Measurements from ENCODE around the gene HIPK2. TPM values are rescaled to one million over a fixed set of nuclear protein-coding genes. Genes with fewer than 3 reads are reported as not detected.
A peak's percentile ranks its signal among the peaks of the same experiment; 100 is the strongest.

The HIPK2 gene
- total and polyA plus RNA-seq, 8 donors: 3.4 to 103 (median 38.6) TPM

- H3K27ac ChIP-seq: no peak overlapping the region
- no peaks in the 10 kb centered on the region for H3K4me1 ChIP-seq
- no peak for TF ChIP-seq EP300 (IDR thresholded peaks at IDR 0.05)
- WGBS, 5 donors: 90 to 95% (median 92%) methylated on average over 3 of the region's 3 CpGs
- H3K9me3 ChIP-seq: no peaks in the 10 kb centered on the region
- no peak overlapping the region for H3K4me3 ChIP-seq
- DNase-seq: no peak
- H3K27me3 ChIP-seq: no peaks in the 10 kb centered on the region
- peaks cover 55 to 100% (median 98%) of the 10 kb centered on the region in 4 donors for H3K36me3 ChIP-seq
- intact Hi-C loops (cut with DNase I; ENCODE audit: low total_unique reads): no loop called here
Measured at GRCh38 chr7:139586286-139586685, 191.5 kb downstream of the HIPK2 start.

- intact Hi-C loops (cut with DNase I; ENCODE audit: low total_unique reads): no loop called here
- H3K4me1 ChIP-seq: no peaks in the 10 kb centered on the region
- H3K27ac ChIP-seq: no peak overlapping the region
- no peak overlapping the region for H3K4me3 ChIP-seq
- 67 to 84% (median 76%) methylated on average over 4 to 5 of the region's 5 CpGs for WGBS, 5 donors
- H3K27me3 ChIP-seq: no peaks in the 10 kb centered on the region
- TF ChIP-seq CTCF (IDR thresholded peaks at IDR 0.05) (no peak), EP300 (IDR thresholded peaks at IDR 0.05) (no peak), POLR2A (IDR thresholded peaks at IDR 0.05) (no peak), POLR2AphosphoS5 (IDR thresholded peaks at IDR 0.05) (no peak)
- DNase-seq: peak in 1 of 2 donors; percentile 22
- no peaks in the 10 kb centered on the region for H3K9me3 ChIP-seq
- H3K36me3 ChIP-seq: peaks cover 64 to 100% (median 98%) of the 10 kb centered on the region in 4 donors
Measured at GRCh38 chr7:139585042-139585441, 192.8 kb downstream of the HIPK2 start.

GRCh38 chr7:139583826-139584553 is 193.8 kb downstream of the HIPK2 start:
- intact Hi-C loops (cut with DNase I; ENCODE audit: low total_unique reads): no loop called here
- Histone ChIP-seq H3K36me3 (peaks cover 70 to 100% (median 98%) of the 10 kb centered on the region in 4 donors), H3K4me1 (no peaks in the 10 kb centered on the region), H3K4me3 (no peak overlapping the region), H3K9me3 (no peaks in the 10 kb centered on the region), H3K27ac (no peak overlapping the region), H3K27me3 (no peaks in the 10 kb centered on the region)
- WGBS, 5 donors: 92 to 95% (median 92%) methylated on average over 15 of the region's 15 CpGs
- peak in 1 of 2 donors; percentile 15 for DNase-seq
- TF ChIP-seq EP300 (IDR thresholded peaks at IDR 0.05) (no peak), POLR2AphosphoS5 (IDR thresholded peaks at IDR 0.05) (no peak), POLR2A (IDR thresholded peaks at IDR 0.05) (no peak), CTCF (IDR thresholded peaks at IDR 0.05) (no peak)

GRCh38 chr7:139582671-139583155 is 195.1 kb downstream of the HIPK2 start:
- WGBS, 5 donors: 85 to 91% (median 87%) methylated on average over 13 to 14 of the region's 14 CpGs
- peak in 1 of 2 donors; percentile 22 for DNase-seq

More at GRCh38 chr7:139582671-139583155, 195.1 kb downstream of the HIPK2 start:
- Histone ChIP-seq H3K27ac (no peak overlapping the region), H3K27me3 (no peaks in the 10 kb centered on the region), H3K9me3 (no peaks in the 10 kb centered on the region), H3K36me3 (peaks cover 72 to 100% (median 98%) of the 10 kb centered on the region in 4 donors), H3K4me1 (no peaks in the 10 kb centered on the region), H3K4me3 (no peak overlapping the region)
- TF ChIP-seq POLR2AphosphoS5 (IDR thresholded peaks at IDR 0.05) (no peak), POLR2A (IDR thresholded peaks at IDR 0.05) (no peak), EP300 (IDR thresholded peaks at IDR 0.05) (no peak), CTCF (IDR thresholded peaks at IDR 0.05) (no peak)
- intact Hi-C loops (cut with DNase I; ENCODE audit: low total_unique reads): no loop called here

Measured in stomach (tissue), 9 donors.